IPS-18a (cell line): Measurements from ENCODE around the gene FHIP1B.

Experiments
- H3K27ac ChIP-seq: one replicate; pipeline ENCODE4 v1.5.1; 2013; ENCODE audit warnings: low read length
- H3K27me3 ChIP-seq: one replicate; pipeline ENCODE4 v1.6.1; 2013; ENCODE audit warnings: mild to moderate bottlenecking, low read length; ENCODE audit not compliant: control insufficient read depth, insufficient read depth
- H3K36me3 ChIP-seq: one replicate; pipeline ENCODE4 v1.6.1; 2013; ENCODE audit warnings: low read depth, low read length; ENCODE audit not compliant: control insufficient read depth
- H3K4me1 ChIP-seq: one replicate; pipeline ENCODE4 v1.6.1; 2013; ENCODE audit warnings: low read depth, low read length; ENCODE audit not compliant: control insufficient read depth
- H3K4me3 ChIP-seq: one replicate; pipeline ENCODE4 v1.5.1; 2013; ENCODE audit warnings: low read length
- H3K9ac ChIP-seq: one replicate; pipeline ENCODE4 v1.6.1; 2013; ENCODE audit warnings: mild to moderate bottlenecking, low read length, moderate library complexity
- H3K9me3 ChIP-seq: one replicate; pipeline ENCODE4 v1.6.1; 2013; ENCODE audit warnings: low read depth, low read length; ENCODE audit not compliant: control insufficient read depth

FHIP1B gene

GRCh38 chr11:6237761-6238302, 3.4 kb upstream of the FHIP1B start:
- no peak overlapping the region for H3K4me3 ChIP-seq
- no peak overlapping the region for H3K27ac ChIP-seq
- no peaks in the 10 kb centered on the region for H3K36me3 ChIP-seq
- no peaks in the 10 kb centered on the region for H3K27me3 ChIP-seq
- H3K9me3 ChIP-seq, result no peaks in the 10 kb centered on the region
- peaks cover 4% of the 10 kb centered on the region for H3K4me1 ChIP-seq
- no peak overlapping the region for H3K9ac ChIP-seq

- H3K4me3 ChIP-seq, result no peak overlapping the region
- H3K27ac ChIP-seq, result no peak overlapping the region
- H3K36me3 ChIP-seq, result no peaks in the 10 kb centered on the region
- H3K4me1 ChIP-seq, result peaks cover 4% of the 10 kb centered on the region
- H3K9me3 ChIP-seq, result no peaks in the 10 kb centered on the region
- no peak overlapping the region for H3K9ac ChIP-seq
- H3K27me3 ChIP-seq, result no peaks in the 10 kb centered on the region
These were observed 2.8 kb upstream of the FHIP1B start for GRCh38 chr11:6237266-6237665.

DNA sequence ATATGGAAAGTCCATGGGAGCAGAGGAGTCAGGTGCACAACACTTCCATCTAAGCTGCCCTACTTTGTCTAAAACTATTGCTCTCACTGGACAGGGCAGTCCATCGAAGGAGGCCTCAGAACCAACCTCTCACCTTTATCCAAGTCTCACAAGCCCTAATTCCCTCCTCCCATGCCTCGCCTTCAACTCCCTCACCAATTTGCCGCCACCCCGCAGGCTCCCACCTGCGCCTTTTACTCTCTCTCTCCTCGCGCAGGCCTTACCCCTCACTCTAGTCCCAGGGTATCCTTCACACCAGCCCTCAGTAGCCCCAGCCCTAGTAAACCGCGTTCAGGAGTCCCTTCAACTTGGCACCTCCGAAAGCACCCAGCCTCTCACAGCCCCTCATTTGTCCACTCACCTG, 451 bp downstream of the FHIP1B start:
- Histone ChIP-seq H3K27ac (peak overlapping the region; percentile 51), H3K4me3 (peak overlapping the region; percentile 98)

DNA sequence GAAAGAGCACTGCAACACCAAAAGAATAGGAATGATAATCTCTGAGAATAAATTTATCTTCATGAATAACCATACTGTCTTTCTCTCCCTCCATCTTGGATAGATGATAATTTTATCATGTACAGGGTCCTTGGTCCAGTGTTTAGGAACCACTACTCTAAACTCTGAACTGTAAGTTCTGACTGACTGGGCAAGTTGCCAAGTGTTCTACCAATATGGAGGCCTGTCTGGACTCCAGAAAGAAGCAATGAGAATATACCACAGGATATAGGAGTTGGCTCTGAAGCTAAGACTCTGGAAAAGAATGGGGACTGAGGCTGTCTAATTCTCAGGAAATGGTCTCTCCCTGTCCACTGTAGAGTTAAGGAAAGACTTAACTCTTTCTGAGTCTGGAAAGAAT, 1.5 kb downstream of the FHIP1B start:
- Histone ChIP-seq H3K4me3 (no peak overlapping the region), H3K36me3 (no peaks in the 10 kb centered on the region), H3K27me3 (no peaks in the 10 kb centered on the region), H3K4me1 (peaks cover 4% of the 10 kb centered on the region), H3K27ac (no peak overlapping the region), H3K9ac (no peak overlapping the region), H3K9me3 (no peaks in the 10 kb centered on the region)

More for the DNA sequence above, 451 bp downstream of the FHIP1B start:
- no peaks in the 10 kb centered on the region for H3K27me3 ChIP-seq
- no peaks in the 10 kb centered on the region for H3K9me3 ChIP-seq
- peaks cover 4% of the 10 kb centered on the region for H3K4me1 ChIP-seq
- H3K9ac ChIP-seq, result peak overlapping the region; percentile 86
- H3K36me3 ChIP-seq, result no peaks in the 10 kb centered on the region

DNA sequence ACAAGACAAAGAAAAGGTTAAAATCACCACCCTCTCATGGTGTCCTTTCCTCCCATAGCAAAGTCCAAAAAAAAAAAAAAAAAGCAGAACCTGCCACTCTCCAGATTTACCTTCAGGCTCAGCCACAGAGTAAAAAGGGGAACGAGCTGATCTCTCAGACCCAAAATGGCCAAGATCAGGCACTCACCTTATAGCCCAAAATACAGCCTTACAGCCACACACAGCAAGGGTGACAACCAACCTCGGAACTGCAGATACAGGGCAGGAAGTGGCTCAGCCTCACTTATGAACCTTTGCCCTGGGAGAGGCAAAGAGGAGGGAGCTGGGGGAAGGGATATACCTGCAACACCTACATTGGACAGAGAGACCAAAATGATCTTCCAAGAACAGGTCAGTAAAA, 4.5 kb downstream of the FHIP1B start:
- H3K27me3 ChIP-seq, result no peaks in the 10 kb centered on the region
- H3K36me3 ChIP-seq, result no peaks in the 10 kb centered on the region
- peaks cover 4% of the 10 kb centered on the region for H3K4me1 ChIP-seq
- H3K9ac ChIP-seq, result no peak overlapping the region
- H3K9me3 ChIP-seq, result no peaks in the 10 kb centered on the region
- no peak overlapping the region for H3K27ac ChIP-seq
- no peak overlapping the region for H3K4me3 ChIP-seq

- H3K36me3 ChIP-seq, result peaks cover 1% of the 10 kb centered on the region
- H3K4me3 ChIP-seq, result no peak overlapping the region
- no peaks in the 10 kb centered on the region for H3K27me3 ChIP-seq
- peaks cover under 1% of the 10 kb centered on the region for H3K4me1 ChIP-seq
- no peak overlapping the region for H3K9ac ChIP-seq
- no peak overlapping the region for H3K27ac ChIP-seq
- no peaks in the 10 kb centered on the region for H3K9me3 ChIP-seq
These were observed 5.9 kb downstream of the FHIP1B start for GRCh38 chr11:6228520-6228919.

DNA sequence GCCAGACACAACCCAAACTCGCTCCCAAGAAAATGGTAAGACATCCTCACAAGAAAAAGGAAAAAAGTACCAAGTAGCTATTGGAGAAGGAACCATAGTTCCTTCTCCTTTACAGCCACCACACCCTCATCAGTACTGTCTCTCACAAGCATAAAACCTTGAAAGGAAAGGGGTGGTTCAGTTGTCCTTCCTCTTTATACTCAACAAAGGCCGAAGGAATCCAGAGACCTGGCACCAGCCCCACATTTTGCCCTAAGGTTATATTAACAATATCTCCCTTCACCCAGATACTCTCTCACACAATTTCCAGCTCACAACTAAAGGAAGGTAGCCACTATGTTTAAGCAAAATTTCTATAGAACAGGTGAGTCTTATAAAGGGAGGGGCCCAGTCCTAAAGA, 8.5 kb downstream of the FHIP1B start:
- Histone ChIP-seq H3K9me3 (no peaks in the 10 kb centered on the region), H3K36me3 (peaks cover 23% of the 10 kb centered on the region), H3K4me1 (no peaks in the 10 kb centered on the region), H3K27me3 (no peaks in the 10 kb centered on the region), H3K4me3 (no peak overlapping the region), H3K27ac (no peak overlapping the region), H3K9ac (no peak overlapping the region)

DNA sequence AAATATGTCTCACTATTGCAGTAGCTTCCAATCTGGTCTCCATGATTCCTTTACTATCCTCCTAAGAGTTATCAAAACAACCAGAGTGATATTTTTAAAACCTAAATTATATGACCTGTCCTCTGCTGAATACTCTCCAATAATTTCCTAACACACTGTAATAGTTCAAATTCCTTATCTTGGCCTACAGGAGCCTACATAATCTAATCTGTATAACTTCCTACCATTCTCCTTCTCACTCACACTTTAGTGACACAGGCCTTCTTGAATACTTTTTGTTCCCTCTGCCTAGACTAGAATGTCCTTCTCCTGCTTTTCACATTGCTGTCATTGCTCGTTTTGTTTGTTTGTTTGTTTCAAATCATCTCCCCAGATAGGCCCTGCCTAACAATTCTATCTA, 9.4 kb downstream of the FHIP1B start:
- Histone ChIP-seq H3K4me1 (no peaks in the 10 kb centered on the region), H3K4me3 (no peak overlapping the region), H3K9ac (no peak overlapping the region), H3K9me3 (no peaks in the 10 kb centered on the region), H3K27ac (no peak overlapping the region), H3K36me3 (peaks cover 31% of the 10 kb centered on the region), H3K27me3 (no peaks in the 10 kb centered on the region)

DNA sequence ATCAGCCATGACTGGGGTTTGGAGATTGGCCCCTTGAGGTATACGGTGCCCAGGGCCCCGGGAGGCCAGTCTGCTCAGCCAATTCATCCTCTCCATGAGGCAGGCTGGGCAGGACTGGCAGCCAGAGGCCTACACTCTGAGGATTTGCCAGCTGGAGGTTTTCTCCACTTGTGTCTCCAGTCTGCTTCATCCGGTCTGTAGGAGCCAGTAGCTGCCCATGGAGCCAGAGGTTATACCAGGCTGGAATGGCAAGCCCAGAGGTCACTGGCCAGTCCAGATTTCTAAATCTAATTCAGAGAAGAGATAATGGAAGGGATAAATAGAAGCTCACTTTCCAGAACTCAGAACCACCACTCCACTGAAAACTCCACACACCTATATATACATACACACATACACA, 10.0 kb downstream of the FHIP1B start:
- H3K9ac ChIP-seq, result no peak overlapping the region
- no peaks in the 10 kb centered on the region for H3K4me1 ChIP-seq
- H3K27ac ChIP-seq, result no peak overlapping the region
- no peak overlapping the region for H3K4me3 ChIP-seq
- no peaks in the 10 kb centered on the region for H3K9me3 ChIP-seq
- H3K27me3 ChIP-seq, result no peaks in the 10 kb centered on the region
- H3K36me3 ChIP-seq, result peaks cover 36% of the 10 kb centered on the region

GRCh38 chr11:6223854-6224253, 10.6 kb downstream of the FHIP1B start:
- Histone ChIP-seq H3K27me3 (no peaks in the 10 kb centered on the region), H3K9ac (no peak overlapping the region)

GRCh38 chr11:6219359-6219758, 15.1 kb downstream of the FHIP1B start:
- Histone ChIP-seq H3K9ac (no peak overlapping the region), H3K27ac (no peak overlapping the region), H3K9me3 (no peaks in the 10 kb centered on the region), H3K4me3 (no peak overlapping the region), H3K36me3 (peaks cover 57% of the 10 kb centered on the region), H3K27me3 (no peaks in the 10 kb centered on the region), H3K4me1 (no peaks in the 10 kb centered on the region)

More at GRCh38 chr11:6223854-6224253, 10.6 kb downstream of the FHIP1B start:
- no peak overlapping the region for H3K27ac ChIP-seq
- peaks cover 39% of the 10 kb centered on the region for H3K36me3 ChIP-seq
- no peaks in the 10 kb centered on the region for H3K4me1 ChIP-seq
- H3K4me3 ChIP-seq, result no peak overlapping the region
- no peaks in the 10 kb centered on the region for H3K9me3 ChIP-seq

GRCh38 chr11:6217722-6218121, 16.7 kb downstream of the FHIP1B start:
- no peak overlapping the region for H3K27ac ChIP-seq
- no peaks in the 10 kb centered on the region for H3K27me3 ChIP-seq
- H3K4me1 ChIP-seq, result no peaks in the 10 kb centered on the region
- H3K36me3 ChIP-seq, result peaks cover 57% of the 10 kb centered on the region
- H3K9ac ChIP-seq, result no peak overlapping the region
- no peaks in the 10 kb centered on the region for H3K9me3 ChIP-seq
- no peak overlapping the region for H3K4me3 ChIP-seq
